Cardiac muscle cell (in vitro differentiated cells and primary cell): ENCODE data around the gene PCAT7. TPM values are rescaled to one million over a fixed set of nuclear protein-coding genes. Genes with fewer than 3 reads are reported as not detected.

Experiments used
- DNase-seq, 2 donors: peaks; one replicate each; pipeline versions ENCODE4 v3.0.0 to v3.0.0-alpha.2; 2010 to 2017; ENCODE audit warnings: low read depth in 1 of 2, low spot score in 1 of 2
- H3K27ac ChIP-seq: fragments of 200-600 bp; sonication (generic); 2 replicates; pipeline ENCODE4 v1.5.1; 2016
- H3K27me3 ChIP-seq: fragments of 200-600 bp; sonication (generic); 2 replicates; pipeline ENCODE4 v1.6.0; 2016; ENCODE audit warnings: control low read depth
- H3K36me3 ChIP-seq: fragments of 200-600 bp; sonication (generic); 2 replicates; pipeline ENCODE4 v1.5.1; 2016; ENCODE audit warnings: control low read depth
- H3K4me1 ChIP-seq: fragments of 200-600 bp; sonication (generic); 2 replicates; pipeline ENCODE4 v1.8.1; 2017; ENCODE audit warnings: low read depth, mild to moderate bottlenecking, mixed run types
- H3K4me3 ChIP-seq: fragments of 200-600 bp; sonication (generic); 2 replicates; pipeline ENCODE4 v1.5.1; 2016; ENCODE audit warnings: mild to moderate bottlenecking
- H3K9me3 ChIP-seq: fragments of 200-600 bp; sonication (generic); 2 replicates; pipeline ENCODE4 v1.5.1; 2017; ENCODE audit warnings: low read depth, mild to moderate bottlenecking, control low read depth
- CTCF ChIP-seq: IDR thresholded peaks from 2 replicates; pipeline ENCODE4 v1.5.1; 2012; ENCODE audit warnings: low read depth, mild to moderate bottlenecking, low read length
- polyA plus RNA-seq: library from polyadenylated mRNA; unstranded; fragments of >200 nt; fragmentation: Nextera tagmentation; extraction: Ambion mirVana; gene quantifications from 2 replicates; pipeline ENCODE4 v1.2.1, GENCODE V29; 2016
- total RNA-seq: library from RNA; depleted of rRNA; stranded (reverse); fragments of >200 nt; gene quantifications from 2 replicates; pipeline ENCODE4 v1.2.3, GENCODE V29; 2016

PCAT7 gene
- total and polyA plus RNA-seq, 2 experiments from 2014 or later, result 10.6 to 24.4 TPM

GRCh38 chr9:94566550-94566949 lies 11.7 kb downstream of the PCAT7 start:
- H3K27ac ChIP-seq, result no peak overlapping the region
- H3K4me1 ChIP-seq, result no peaks in the 10 kb centered on the region
- no peaks in the 10 kb centered on the region for H3K27me3 ChIP-seq
- no peaks in the 10 kb centered on the region for H3K9me3 ChIP-seq
- peaks cover 6% of the 10 kb centered on the region for H3K36me3 ChIP-seq
- no peak for DNase-seq
- H3K4me3 ChIP-seq, result no peak overlapping the region
- no peak for TF ChIP-seq CTCF

- Histone ChIP-seq H3K4me1 (no peaks in the 10 kb centered on the region), H3K4me3 (no peak overlapping the region), H3K27me3 (no peaks in the 10 kb centered on the region), H3K36me3 (peaks cover 3% of the 10 kb centered on the region), H3K27ac (no peak overlapping the region), H3K9me3 (no peaks in the 10 kb centered on the region)
- TF ChIP-seq CTCF, result no peak
- no peak for DNase-seq
Measured at GRCh38 chr9:94567271-94567670, 12.4 kb downstream of the PCAT7 start.

- Histone ChIP-seq H3K27ac (no peak overlapping the region), H3K36me3 (no peaks in the 10 kb centered on the region), H3K27me3 (no peaks in the 10 kb centered on the region), H3K9me3 (no peaks in the 10 kb centered on the region), H3K4me3 (no peak overlapping the region), H3K4me1 (no peaks in the 10 kb centered on the region)
- no peak for DNase-seq
- no peak for TF ChIP-seq CTCF
Measured at GRCh38 chr9:94568250-94568889, 13.5 kb downstream of the PCAT7 start.

GRCh38 chr9:94568972-94569712 lies 14.3 kb downstream of the PCAT7 start:
- Histone ChIP-seq H3K27me3 (no peaks in the 10 kb centered on the region), H3K4me1 (no peaks in the 10 kb centered on the region), H3K36me3 (no peaks in the 10 kb centered on the region), H3K9me3 (no peaks in the 10 kb centered on the region), H3K4me3 (no peak overlapping the region), H3K27ac (no peak overlapping the region)
- no peak for DNase-seq
- no peak for TF ChIP-seq CTCF

GRCh38 chr9:94576131-94576530 lies 21.2 kb downstream of the PCAT7 start:
- no peak overlapping the region for H3K4me3 ChIP-seq
- no peak for TF ChIP-seq CTCF
- H3K27ac ChIP-seq, result no peak overlapping the region
- no peak for DNase-seq
- no peaks in the 10 kb centered on the region for H3K4me1 ChIP-seq
- no peaks in the 10 kb centered on the region for H3K9me3 ChIP-seq
- no peaks in the 10 kb centered on the region for H3K36me3 ChIP-seq
- no peaks in the 10 kb centered on the region for H3K27me3 ChIP-seq
